HUES48 (cell line): Measurements from ENCODE around the gene KLHL33.
A peak's percentile ranks its signal among the peaks of the same experiment; 100 is the strongest.
"Not testable (repeated sequence)": the region's sequence is repeated elsewhere in the genome, so short reads cannot be mapped to it uniquely, and the experiment has no call there.

ENCODE experiments used
- H3K27ac ChIP-seq: one replicate; pipeline ENCODE4 v1.7.0; 2013; ENCODE audit warnings: low read depth, low read length, inconsistent platforms
- H3K27me3 ChIP-seq: 2 replicates; pipeline ENCODE4 v1.6.1; 2013; ENCODE audit warnings: mild to moderate bottlenecking, low read length; ENCODE audit not compliant: control insufficient read depth, insufficient read depth
- H3K36me3 ChIP-seq: 2 replicates; pipeline ENCODE4 v1.6.1; 2013; ENCODE audit warnings: low read length; ENCODE audit not compliant: control insufficient read depth, insufficient read depth
- H3K4me1 ChIP-seq: 2 replicates; pipeline ENCODE4 v1.6.1; 2013; ENCODE audit warnings: mild to moderate bottlenecking, low read length; ENCODE audit not compliant: control insufficient read depth, insufficient read depth
- H3K4me3 ChIP-seq: 2 replicates; pipeline ENCODE4 v1.5.1; 2013; ENCODE audit warnings: mild to moderate bottlenecking, low read depth, low read length
- H3K9ac ChIP-seq: 2 replicates; pipeline ENCODE4 v1.6.1; 2013; ENCODE audit warnings: mild to moderate bottlenecking, low read depth, low read length, moderate library complexity
- H3K9me3 ChIP-seq: 2 replicates; pipeline ENCODE4 v1.6.1; 2013; ENCODE audit warnings: low read length; ENCODE audit not compliant: control insufficient read depth, insufficient read depth

Gene KLHL33

DNA sequence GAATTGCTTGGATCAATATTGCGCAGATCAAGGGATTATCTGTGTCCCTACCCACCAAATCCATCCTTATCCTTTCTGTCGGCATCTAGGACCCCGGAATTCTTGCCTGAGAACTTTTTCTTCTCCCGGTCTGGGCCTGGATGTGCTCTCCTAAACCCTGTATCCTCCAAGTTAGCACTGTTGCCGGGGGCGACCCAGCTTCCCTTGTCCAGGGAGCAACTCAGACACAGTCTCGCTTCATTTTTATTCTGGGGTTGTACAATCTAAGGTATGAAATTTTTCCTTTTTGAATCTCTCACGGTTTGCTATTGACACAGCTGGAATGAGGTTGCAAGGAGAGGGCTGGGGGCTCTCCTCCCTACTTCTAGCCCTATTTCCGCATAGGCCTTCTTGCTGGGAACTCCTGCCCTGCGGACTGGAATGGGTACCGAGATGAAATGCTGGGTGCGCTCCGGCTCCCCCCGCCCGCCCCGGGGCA lies 32.8 kb upstream of the KLHL33 start:
- Histone ChIP-seq H3K4me1 (no peaks in the 10 kb centered on the region; the same call in 1 of the 2 replicates), H3K27me3 (no peaks in the 10 kb centered on the region), H3K36me3 (peaks cover 21% of the 10 kb centered on the region), H3K9me3 (no peaks in the 10 kb centered on the region), H3K4me3 (peak overlapping the region; percentile 88), H3K9ac (no peak overlapping the region), H3K27ac (peak overlapping the region; percentile 71)

DNA sequence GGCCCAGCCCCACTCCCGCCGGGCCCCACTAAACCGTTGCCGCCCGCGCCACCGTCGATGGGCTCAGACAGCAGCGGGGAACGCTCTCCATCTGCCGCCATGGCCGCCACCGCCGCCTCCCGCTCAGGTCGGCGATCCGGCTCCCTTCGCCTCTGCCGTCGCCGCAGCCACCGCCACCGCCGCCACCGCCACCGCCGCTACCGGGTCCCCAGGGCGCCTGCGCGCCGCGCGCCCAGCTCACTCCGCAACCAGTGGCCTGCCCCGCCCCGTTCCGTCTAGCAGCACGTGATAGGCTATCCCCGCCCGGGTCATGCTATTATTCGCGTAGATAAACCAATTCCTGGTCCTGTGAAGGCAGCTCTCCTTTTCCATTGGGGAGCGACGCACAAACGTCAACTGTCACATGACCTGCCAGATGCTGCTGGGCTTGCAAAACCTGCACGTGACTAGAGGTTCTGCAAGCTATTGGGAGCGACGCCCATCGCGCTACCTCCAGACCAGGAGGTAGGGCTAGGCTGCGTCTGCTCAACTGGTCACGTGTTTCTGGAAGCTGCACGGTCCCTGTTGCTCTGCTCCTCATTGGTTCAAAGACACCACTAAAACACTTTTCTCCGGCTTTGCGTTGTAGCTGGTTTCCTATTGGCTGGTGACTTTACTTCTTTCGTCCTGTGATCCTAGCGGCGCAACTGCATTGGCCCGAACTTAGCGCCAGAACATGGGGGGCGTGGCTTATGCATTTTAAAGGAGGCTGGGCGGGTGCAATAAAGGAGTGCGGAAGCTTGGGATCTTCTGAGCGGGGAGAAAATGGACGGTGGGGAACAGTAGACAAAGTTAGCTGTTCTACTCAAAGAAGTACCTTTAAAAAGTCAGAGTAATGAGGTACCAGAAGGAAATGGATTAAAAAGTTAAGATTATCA lies 25.5 kb upstream of the KLHL33 start, which contains the start of gene PIP4P1:
Gene PIP4P1 (minus strand): TSS at position 210 of the 917 bp plus-strand sequence. CDS start 109 bp downstream, at position 101.
- Histone ChIP-seq H3K4me1 (peaks cover 15% of the 10 kb centered on the region; the same call in 1 of the 2 replicates), H3K4me3 (peak within 1 kb of the TSS; percentile 90), H3K36me3 (peaks cover 40% of the 10 kb centered on the region), H3K27me3 (no peaks in the 10 kb centered on the region), H3K9me3 (no peaks in the 10 kb centered on the region), H3K9ac (peak within 1 kb of the TSS; percentile 57), H3K27ac (peak within 1 kb of the TSS; percentile 96)

DNA sequence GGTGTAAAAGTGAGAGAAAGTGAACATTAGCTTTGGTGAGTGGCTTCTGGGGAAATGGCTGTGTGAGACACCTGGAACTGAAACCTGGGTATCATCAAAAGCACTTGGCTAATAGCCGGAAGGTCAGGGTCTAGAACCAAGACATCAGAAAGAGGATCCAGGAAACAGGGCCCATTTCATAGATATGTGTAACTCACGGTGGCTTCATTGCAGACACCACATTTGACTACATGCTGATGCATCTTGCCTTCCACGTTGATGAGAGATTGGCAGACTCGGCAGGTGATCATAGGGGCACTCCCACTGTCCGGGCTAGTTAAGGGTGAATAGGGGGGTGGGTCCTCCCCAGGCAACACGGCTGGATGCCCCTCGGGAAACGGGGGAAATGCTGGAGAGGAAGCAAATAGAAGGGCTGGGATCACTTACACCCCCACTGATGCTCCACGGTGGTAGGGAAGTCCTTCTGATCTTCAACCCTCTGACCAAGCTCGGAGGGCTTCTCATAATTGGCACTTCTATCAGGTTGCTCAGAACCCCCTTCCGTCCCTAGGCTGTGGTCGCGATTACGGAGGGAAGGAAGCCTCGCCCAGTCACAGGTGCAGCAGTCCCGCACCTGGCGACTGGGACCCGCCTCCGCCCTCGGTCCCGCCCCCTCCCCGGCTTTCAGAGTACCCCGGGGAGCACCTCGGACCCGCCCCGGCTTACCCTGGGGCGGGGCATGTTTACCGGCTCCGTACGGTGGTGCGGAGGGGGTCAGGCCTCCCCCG lies 24.7 kb upstream of the KLHL33 start:
- no peaks in the 10 kb centered on the region for H3K9me3 ChIP-seq
- H3K4me3 ChIP-seq: peak overlapping the region; percentile 90
- H3K36me3 ChIP-seq: peaks cover 46% of the 10 kb centered on the region
- no peaks in the 10 kb centered on the region for H3K27me3 ChIP-seq
- H3K27ac ChIP-seq: peak overlapping the region; percentile 96
- peaks cover 20% of the 10 kb centered on the region for H3K4me1 ChIP-seq
- H3K9ac ChIP-seq: peak overlapping the region; percentile 55

DNA sequence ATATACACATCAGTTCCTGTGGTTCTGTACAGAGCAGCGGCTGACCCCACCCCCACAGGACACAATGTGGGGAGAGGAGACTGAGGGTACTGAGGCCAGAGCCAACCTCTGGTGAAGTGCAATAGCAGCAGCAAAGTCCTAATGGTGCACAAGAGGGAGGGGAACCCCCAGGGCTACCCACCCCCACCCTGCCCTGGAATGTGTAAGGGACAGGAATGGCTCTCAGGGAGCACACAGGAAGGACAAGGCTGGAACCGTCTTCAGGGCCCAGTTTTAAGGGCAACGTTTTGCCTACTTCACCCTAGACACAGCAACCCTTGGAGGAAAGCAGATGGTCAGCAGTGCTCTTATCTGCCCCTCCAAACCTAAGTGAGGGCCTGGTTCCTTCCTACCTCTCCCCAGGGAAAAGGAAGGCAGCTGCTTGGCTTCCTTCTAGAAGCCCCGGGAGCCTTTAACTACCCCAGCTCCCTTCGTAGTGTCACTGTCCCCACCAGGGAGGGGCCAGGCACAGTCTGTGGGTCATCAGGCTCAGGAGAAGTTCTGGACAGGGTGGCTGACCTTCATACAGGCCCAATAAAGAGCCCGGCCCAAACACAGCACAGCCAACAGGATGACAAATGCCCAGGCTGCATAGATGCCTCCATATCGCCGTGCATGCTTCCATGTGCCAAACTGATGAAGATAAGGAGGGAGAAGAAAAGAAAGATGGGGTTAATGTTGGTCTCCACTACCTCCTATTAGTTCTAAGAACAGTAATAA lies 22.2 kb upstream of the KLHL33 start:
- H3K27me3 ChIP-seq: no peaks in the 10 kb centered on the region

DNA sequence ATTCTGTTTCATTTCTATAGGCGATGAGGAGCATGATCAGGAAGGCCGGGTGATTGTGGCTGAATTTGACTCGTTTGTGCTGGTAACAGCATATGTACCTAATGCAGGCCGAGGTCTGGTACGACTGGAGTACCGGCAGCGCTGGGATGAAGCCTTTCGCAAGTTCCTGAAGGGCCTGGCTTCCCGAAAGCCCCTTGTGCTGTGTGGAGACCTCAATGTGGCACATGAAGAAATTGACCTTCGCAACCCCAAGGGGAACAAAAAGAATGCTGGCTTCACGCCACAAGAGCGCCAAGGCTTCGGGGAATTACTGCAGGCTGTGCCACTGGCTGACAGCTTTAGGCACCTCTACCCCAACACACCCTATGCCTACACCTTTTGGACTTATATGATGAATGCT lies 21.0 kb upstream of the KLHL33 start:
- Histone ChIP-seq H3K9ac (no peak overlapping the region), H3K27ac (peak overlapping the region; percentile 60), H3K9me3 (no peaks in the 10 kb centered on the region), H3K36me3 (peaks cover 52% of the 10 kb centered on the region), H3K4me3 (0 out of 2 replicates have a peak overlapping the region, but pooled peaks have one; percentile 85), H3K4me1 (peaks cover 17% of the 10 kb centered on the region), H3K27me3 (no peaks in the 10 kb centered on the region)

More for the DNA sequence above, 22.2 kb upstream of the KLHL33 start:
- no peak overlapping the region for H3K4me3 ChIP-seq
- H3K9me3 ChIP-seq: no peaks in the 10 kb centered on the region
- peak overlapping the region; percentile 60 for H3K27ac ChIP-seq
- H3K4me1 ChIP-seq: peaks cover 20% of the 10 kb centered on the region
- peaks cover 46% of the 10 kb centered on the region for H3K36me3 ChIP-seq
- H3K9ac ChIP-seq: no peak overlapping the region

DNA sequence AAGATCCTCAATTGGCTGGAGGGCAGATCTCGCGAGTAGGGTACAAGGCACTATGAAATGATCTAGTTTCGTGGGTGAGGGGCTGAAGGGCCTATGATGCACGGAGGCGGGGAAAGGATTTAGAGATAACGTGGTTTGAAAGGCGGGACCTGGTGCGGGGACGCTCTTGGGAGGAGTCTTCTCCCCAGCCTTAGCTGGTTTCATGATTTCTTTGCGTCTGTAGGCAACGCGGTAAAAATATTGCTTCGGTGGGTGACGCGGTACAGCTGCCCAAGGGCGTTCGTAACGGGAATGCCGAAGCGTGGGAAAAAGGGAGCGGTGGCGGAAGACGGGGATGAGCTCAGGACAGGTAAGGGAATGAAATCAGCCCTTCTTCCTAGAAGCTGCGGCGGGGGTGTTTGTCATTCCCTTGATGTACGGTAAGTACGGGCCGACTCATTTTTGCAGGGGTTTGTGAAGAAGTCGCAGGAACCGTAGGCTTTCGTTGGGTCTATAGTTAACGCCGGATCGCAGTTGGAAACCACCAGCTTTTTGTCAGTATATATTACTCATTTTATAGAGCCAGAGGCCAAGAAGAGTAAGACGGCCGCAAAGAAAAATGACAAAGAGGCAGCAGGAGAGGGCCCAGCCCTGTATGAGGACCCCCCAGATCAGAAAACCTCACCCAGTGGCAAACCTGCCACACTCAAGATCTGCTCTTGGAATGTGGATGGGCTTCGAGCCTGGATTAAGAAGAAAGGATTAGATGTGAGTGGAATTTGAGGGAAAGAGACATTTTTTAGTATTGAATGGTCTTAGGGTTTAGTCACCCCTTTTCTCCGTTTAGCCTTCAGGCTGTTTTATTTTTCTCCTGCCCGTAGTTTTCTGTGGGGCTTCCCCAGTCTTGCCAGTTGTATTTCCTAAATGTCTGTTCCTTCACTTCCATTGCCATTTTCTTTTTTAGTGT lies 19.7 kb upstream of the KLHL33 start:
- H3K36me3 ChIP-seq: peaks cover 65% of the 10 kb centered on the region
- peak overlapping the region; percentile 85 for H3K4me3 ChIP-seq
- H3K9ac ChIP-seq: peak overlapping the region; percentile 91
- H3K9me3 ChIP-seq: no peaks in the 10 kb centered on the region
- peaks cover 16% of the 10 kb centered on the region for H3K4me1 ChIP-seq
- no peaks in the 10 kb centered on the region for H3K27me3 ChIP-seq
- peak overlapping the region; percentile 90 for H3K27ac ChIP-seq

DNA sequence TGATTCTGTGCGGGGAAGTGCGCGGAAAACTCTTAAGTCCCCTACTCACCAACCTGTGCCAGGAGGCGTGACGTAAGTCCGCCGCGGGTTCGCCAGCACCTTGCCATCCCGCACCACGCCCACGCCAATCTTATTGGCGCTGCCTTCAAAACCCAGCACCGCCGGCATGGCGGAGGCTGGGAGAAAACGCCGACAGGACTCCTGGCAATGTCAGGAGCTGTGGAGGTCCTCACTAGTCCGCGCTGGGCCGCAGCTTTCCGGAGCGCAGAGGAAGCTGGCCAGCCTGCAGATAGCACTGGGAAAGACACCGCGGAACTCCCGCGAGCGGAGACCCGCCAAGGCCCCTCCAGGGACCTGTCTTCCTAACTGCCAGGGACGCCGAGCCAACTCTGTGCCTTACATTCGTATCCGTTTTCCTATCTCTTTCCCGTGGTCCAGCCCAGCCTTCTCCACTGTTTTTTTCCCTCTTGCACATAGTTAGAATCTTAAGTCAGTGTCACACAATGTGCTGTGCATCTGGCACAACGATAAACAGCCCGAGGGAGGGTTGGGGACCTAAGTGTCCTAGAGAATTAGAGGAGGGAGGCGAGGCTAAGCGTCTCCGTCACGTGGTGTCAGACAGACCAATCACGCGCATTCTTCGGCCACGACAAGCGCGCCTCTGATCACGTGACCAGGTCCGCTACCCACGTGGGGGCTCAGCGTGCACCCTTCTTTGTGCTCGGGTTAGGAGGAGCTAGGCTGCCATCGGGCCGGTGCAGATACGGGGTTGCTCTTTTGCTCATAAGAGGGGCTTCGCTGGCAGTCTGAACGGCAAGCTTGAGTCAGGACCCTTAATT lies 18.8 kb upstream of the KLHL33 start, which contains the start of the genes APEX1 and OSGEP:
Gene APEX1 (plus strand): TSS at position 711 of the 839 bp plus-strand sequence. CDS start 420 bp downstream, outside the sequence.
Gene OSGEP (minus strand): TSS at position 297 of the 839 bp plus-strand sequence. CDS start 129 bp downstream, at position 168.
- peaks cover 66% of the 10 kb centered on the region for H3K36me3 ChIP-seq
- H3K4me3 ChIP-seq: peak within 1 kb of the TSS; percentile 85

DNA sequence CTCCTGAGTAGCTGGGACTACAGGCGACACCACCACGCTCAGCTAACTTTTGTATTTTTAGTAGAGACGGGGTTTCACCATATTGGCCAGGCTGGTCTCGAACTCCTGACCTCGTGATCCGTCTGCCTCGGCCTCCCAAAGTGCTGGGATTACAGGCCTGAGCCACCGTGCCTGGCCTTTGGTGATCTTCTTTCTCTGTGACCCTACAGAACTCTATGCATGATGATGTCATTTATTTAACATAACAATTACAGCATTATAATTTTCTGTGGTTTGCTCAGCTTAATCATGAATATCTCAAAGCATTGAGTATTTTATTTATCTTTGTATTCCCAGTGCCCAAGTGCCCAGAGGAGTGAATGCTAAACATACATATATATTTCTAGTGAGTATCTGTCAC lies 16.9 kb upstream of the KLHL33 start:
- H3K4me1 ChIP-seq: peaks cover 11% of the 10 kb centered on the region
- not testable (repeated sequence) for H3K9ac ChIP-seq, H3K4me3 ChIP-seq, H3K9me3 ChIP-seq, H3K27me3 ChIP-seq, H3K27ac ChIP-seq
- peaks cover 66% of the 10 kb centered on the region for H3K36me3 ChIP-seq

More for the DNA sequence above, 18.8 kb upstream of the KLHL33 start, which contains the start of the genes APEX1 and OSGEP:
- Histone ChIP-seq H3K9ac (peak within 1 kb of the TSS; percentile 91), H3K9me3 (no peaks in the 10 kb centered on the region), H3K27me3 (no peaks in the 10 kb centered on the region), H3K4me1 (peaks cover 11% of the 10 kb centered on the region), H3K27ac (peak within 1 kb of the TSS; percentile 90)

DNA sequence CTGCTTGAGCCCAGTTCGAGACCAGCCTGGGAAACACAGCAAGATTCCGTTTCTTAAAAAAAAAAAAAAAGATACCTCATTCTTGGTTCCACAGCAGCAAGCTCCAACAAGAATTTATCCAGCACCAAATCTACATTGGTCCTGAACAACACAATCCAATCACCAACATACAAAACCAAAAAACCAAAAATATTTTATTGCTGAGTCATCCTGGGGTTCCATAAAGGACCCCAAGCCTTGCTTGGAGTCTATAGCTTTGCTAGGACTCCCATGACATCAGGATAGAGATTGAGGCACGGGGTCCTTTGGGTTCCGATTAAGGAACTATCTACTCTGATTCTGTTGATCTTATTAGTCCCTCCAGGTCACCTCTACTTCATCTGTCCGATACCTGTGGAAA lies 10.9 kb upstream of the KLHL33 start:
- no peaks in the 10 kb centered on the region for H3K9me3 ChIP-seq
- no peaks in the 10 kb centered on the region for H3K27me3 ChIP-seq
- no peaks in the 10 kb centered on the region for H3K4me1 ChIP-seq
- no peak overlapping the region for H3K27ac ChIP-seq
- no peak overlapping the region for H3K9ac ChIP-seq
- H3K4me3 ChIP-seq: no peak overlapping the region
- peaks cover 69% of the 10 kb centered on the region for H3K36me3 ChIP-seq
